Loucy (cell line): ENCODE measurements around the gene SFT2D3.
A peak's percentile ranks its signal among the peaks of the same experiment; 100 is the strongest.

Experiments used
- H2AFZ ChIP-seq: fragments of 200-600 bp; sonication (generic); 2 replicates; pipeline ENCODE4 v1.6.0; 2016; ENCODE audit warnings: antibody characterized with exemption, mild to moderate bottlenecking, low read length, moderate library complexity
- H3F3A ChIP-seq: fragments of 200-600 bp; 2 replicates; pipeline ENCODE4 v1.6.0; 2016; ENCODE audit warnings: antibody characterized with exemption, low read depth, mild to moderate bottlenecking
- H3K27me3 ChIP-seq: fragments of 200-600 bp; sonication (generic); 2 replicates; pipeline ENCODE4 v1.6.1; 2014; ENCODE audit warnings: low read length, mild to moderate bottlenecking; ENCODE audit not compliant: insufficient read depth, poor library complexity, severe bottlenecking
- H3K36me3 ChIP-seq: fragments of 200-600 bp; sonication (generic); 2 replicates; pipeline ENCODE4 v1.6.1; 2016; ENCODE audit warnings: low read length; ENCODE audit not compliant: insufficient read depth
- H3K4me1 ChIP-seq: fragments of 200-600 bp; sonication (generic); 2 replicates; pipeline ENCODE4 v1.5.1; 2014; ENCODE audit warnings: low read length, mild to moderate bottlenecking; ENCODE audit not compliant: insufficient read depth, poor library complexity, severe bottlenecking
- H3K4me2 ChIP-seq: fragments of 200-600 bp; sonication (generic); 2 replicates; pipeline ENCODE4 v1.6.0; 2014; ENCODE audit warnings: antibody characterized with exemption, low read length, low read depth, mild to moderate bottlenecking; ENCODE audit not compliant: poor library complexity, severe bottlenecking
- H3K4me3 ChIP-seq: fragments of 200-600 bp; sonication (generic); 2 replicates; pipeline ENCODE4 v1.5.1; 2014; ENCODE audit warnings: low read length, mild to moderate bottlenecking, mixed read lengths; ENCODE audit not compliant: poor library complexity, severe bottlenecking
- H3K79me2 ChIP-seq: fragments of 200-600 bp; sonication (generic); 2 replicates; pipeline ENCODE4 v1.6.1; 2014; ENCODE audit warnings: low read length; ENCODE audit not compliant: insufficient read depth
- H3K9ac ChIP-seq: fragments of 200-600 bp; sonication (generic); 2 replicates; pipeline ENCODE4 v1.6.0; 2014; ENCODE audit warnings: mild to moderate bottlenecking, low read depth, low read length, moderate library complexity; ENCODE audit not compliant: poor library complexity, severe bottlenecking
- H3K9me2 ChIP-seq: fragments of 200-600 bp; sonication (generic); replicated peaks from 2 replicates; pipeline ENCODE4 v1.6.1; 2016; ENCODE audit warnings: low read depth, low read length, mixed read lengths
- H3K9me3 ChIP-seq: fragments of 200-600 bp; sonication (generic); 2 replicates; pipeline ENCODE4 v1.6.1; 2014; ENCODE audit warnings: mild to moderate bottlenecking, antibody characterized with exemption, low read length, low read depth; ENCODE audit not compliant: insufficient read depth
- H4K20me1 ChIP-seq: fragments of 200-600 bp; sonication (generic); 2 replicates; pipeline ENCODE4 v1.6.0; 2014; ENCODE audit warnings: antibody characterized with exemption, low read length, mild to moderate bottlenecking; ENCODE audit not compliant: insufficient read depth, poor library complexity, severe bottlenecking
- EZH2phosphoT487 ChIP-seq: fragments of 200-600 bp; IDR thresholded peaks from 2 replicates; pipeline ENCODE4 v1.6.1; 2018; ENCODE audit warnings: antibody characterized with exemption, mild to moderate bottlenecking, moderate library complexity, borderline replicate concordance
- TF ChIP-seq, protein P1 (sequence below): fragments of 200-600 bp; sonication (generic); conservative IDR thresholded peaks from 2 replicates; pipeline ENCODE4 v1.5.1; 2014; ENCODE audit warnings: mild to moderate bottlenecking, antibody characterized with exemption, low read length

SFT2D3 gene, protein sequence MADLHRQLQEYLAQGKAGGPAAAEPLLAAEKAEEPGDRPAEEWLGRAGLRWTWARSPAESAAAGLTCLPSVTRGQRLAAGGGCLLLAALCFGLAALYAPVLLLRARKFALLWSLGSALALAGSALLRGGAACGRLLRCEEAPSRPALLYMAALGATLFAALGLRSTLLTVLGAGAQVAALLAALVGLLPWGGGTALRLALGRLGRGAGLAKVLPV

GRCh38 chr2:127701193-127701650 is at the start of gene SFT2D3:
SFT2D3 (plus strand) TSS chr2:127701497; CDS start chr2:127701529, 32 bp downstream.
- Histone ChIP-seq H3K4me1 (peaks cover 30% of the 10 kb centered on the region), H4K20me1 (peaks cover 26% of the 10 kb centered on the region), H3K27me3 (no peaks in the 10 kb centered on the region), H3K9me3 (no peaks in the 10 kb centered on the region), H3K36me3 (no peaks in the 10 kb centered on the region; the same call in 1 of the 2 replicates), H3K79me2 (peaks cover 26% of the 10 kb centered on the region), H3K9ac (peak within 1 kb of the TSS; percentile 76), H3K4me2 (peak within 1 kb of the TSS; percentile 96), H2AFZ (peak within 1 kb of the TSS; percentile 72), H3F3A (peaks cover 3% of the 10 kb centered on the region; the same call in 1 of the 2 replicates), H3K9me2 (no peaks in the 10 kb centered on the region), H3K4me3 (peak within 1 kb of the TSS; percentile 78)
- TF ChIP-seq EZH2phosphoT487, result no peak
- TF ChIP-seq, protein P1, sequence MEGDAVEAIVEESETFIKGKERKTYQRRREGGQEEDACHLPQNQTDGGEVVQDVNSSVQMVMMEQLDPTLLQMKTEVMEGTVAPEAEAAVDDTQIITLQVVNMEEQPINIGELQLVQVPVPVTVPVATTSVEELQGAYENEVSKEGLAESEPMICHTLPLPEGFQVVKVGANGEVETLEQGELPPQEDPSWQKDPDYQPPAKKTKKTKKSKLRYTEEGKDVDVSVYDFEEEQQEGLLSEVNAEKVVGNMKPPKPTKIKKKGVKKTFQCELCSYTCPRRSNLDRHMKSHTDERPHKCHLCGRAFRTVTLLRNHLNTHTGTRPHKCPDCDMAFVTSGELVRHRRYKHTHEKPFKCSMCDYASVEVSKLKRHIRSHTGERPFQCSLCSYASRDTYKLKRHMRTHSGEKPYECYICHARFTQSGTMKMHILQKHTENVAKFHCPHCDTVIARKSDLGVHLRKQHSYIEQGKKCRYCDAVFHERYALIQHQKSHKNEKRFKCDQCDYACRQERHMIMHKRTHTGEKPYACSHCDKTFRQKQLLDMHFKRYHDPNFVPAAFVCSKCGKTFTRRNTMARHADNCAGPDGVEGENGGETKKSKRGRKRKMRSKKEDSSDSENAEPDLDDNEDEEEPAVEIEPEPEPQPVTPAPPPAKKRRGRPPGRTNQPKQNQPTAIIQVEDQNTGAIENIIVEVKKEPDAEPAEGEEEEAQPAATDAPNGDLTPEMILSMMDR, result no peak

- H3K27me3 ChIP-seq, result no peaks in the 10 kb centered on the region
- H3K4me2 ChIP-seq, result no peak overlapping the region
- H3K9me2 ChIP-seq, result no peaks in the 10 kb centered on the region
- no peaks in the 10 kb centered on the region for H3F3A ChIP-seq
- no peaks in the 10 kb centered on the region for H3K9me3 ChIP-seq
- peak overlapping the region; percentile 39; the same call in 1 of the 2 replicates for H2AFZ ChIP-seq
- H3K4me1 ChIP-seq, result peaks cover 13% of the 10 kb centered on the region
- H3K79me2 ChIP-seq, result no peaks in the 10 kb centered on the region
- H3K4me3 ChIP-seq, result no peak overlapping the region
- no peak overlapping the region for H3K9ac ChIP-seq
- no peaks in the 10 kb centered on the region for H3K36me3 ChIP-seq
- TF ChIP-seq, protein P1, result no peak
- no peak for TF ChIP-seq EZH2phosphoT487
- no peaks in the 10 kb centered on the region for H4K20me1 ChIP-seq
Measured at GRCh38 chr2:127651971-127652550, 49.2 kb upstream of the SFT2D3 start.

GRCh38 chr2:127652786-127653357 is 48.4 kb upstream of the SFT2D3 start:
- H3K9ac ChIP-seq, result no peak overlapping the region

More at GRCh38 chr2:127652786-127653357, 48.4 kb upstream of the SFT2D3 start:
- H3K4me3 ChIP-seq, result no peak overlapping the region
- H3K27me3 ChIP-seq, result no peaks in the 10 kb centered on the region
- H3K4me1 ChIP-seq, result peaks cover 8% of the 10 kb centered on the region
- H3K9me2 ChIP-seq, result no peaks in the 10 kb centered on the region
- no peak overlapping the region for H3K4me2 ChIP-seq
- H2AFZ ChIP-seq, result no peak overlapping the region
- TF ChIP-seq, protein P1, result no peak
- no peak for TF ChIP-seq EZH2phosphoT487
- H3K9me3 ChIP-seq, result no peaks in the 10 kb centered on the region
- no peaks in the 10 kb centered on the region for H4K20me1 ChIP-seq
- no peaks in the 10 kb centered on the region for H3K79me2 ChIP-seq
- H3F3A ChIP-seq, result no peaks in the 10 kb centered on the region
- no peaks in the 10 kb centered on the region for H3K36me3 ChIP-seq
